Measurements from ENCODE around the gene BTNL3.

- TF ChIP-seq, protein P1, sequence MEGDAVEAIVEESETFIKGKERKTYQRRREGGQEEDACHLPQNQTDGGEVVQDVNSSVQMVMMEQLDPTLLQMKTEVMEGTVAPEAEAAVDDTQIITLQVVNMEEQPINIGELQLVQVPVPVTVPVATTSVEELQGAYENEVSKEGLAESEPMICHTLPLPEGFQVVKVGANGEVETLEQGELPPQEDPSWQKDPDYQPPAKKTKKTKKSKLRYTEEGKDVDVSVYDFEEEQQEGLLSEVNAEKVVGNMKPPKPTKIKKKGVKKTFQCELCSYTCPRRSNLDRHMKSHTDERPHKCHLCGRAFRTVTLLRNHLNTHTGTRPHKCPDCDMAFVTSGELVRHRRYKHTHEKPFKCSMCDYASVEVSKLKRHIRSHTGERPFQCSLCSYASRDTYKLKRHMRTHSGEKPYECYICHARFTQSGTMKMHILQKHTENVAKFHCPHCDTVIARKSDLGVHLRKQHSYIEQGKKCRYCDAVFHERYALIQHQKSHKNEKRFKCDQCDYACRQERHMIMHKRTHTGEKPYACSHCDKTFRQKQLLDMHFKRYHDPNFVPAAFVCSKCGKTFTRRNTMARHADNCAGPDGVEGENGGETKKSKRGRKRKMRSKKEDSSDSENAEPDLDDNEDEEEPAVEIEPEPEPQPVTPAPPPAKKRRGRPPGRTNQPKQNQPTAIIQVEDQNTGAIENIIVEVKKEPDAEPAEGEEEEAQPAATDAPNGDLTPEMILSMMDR (IDR thresholded peaks at IDR 0.05), result no peak
- no peak for TF ChIP-seq ZFX (IDR thresholded peaks at IDR 0.05; ENCODE audit: borderline replicate concordance)
Observed at GRCh38 chr5:181052672-181053487, 64.2 kb downstream of the BTNL3 start.
